NCI-H1694 (cell line): ENCODE data around the gene OS9.
"Not testable (repeated sequence)": the region's sequence is repeated elsewhere in the genome, so short reads cannot be mapped to it uniquely, and the experiment has no call there.

ENCODE experiments used
- DNase-seq: peaks from one replicate; lab custom pipeline; 2025; lab: John Stamatoyannopoulos, UW

OS9 gene

GRCh38 chr12:57694459-57695019 is 607 bp downstream of the OS9 start:
- DNase-seq, result peak; percentile 3

DNA sequence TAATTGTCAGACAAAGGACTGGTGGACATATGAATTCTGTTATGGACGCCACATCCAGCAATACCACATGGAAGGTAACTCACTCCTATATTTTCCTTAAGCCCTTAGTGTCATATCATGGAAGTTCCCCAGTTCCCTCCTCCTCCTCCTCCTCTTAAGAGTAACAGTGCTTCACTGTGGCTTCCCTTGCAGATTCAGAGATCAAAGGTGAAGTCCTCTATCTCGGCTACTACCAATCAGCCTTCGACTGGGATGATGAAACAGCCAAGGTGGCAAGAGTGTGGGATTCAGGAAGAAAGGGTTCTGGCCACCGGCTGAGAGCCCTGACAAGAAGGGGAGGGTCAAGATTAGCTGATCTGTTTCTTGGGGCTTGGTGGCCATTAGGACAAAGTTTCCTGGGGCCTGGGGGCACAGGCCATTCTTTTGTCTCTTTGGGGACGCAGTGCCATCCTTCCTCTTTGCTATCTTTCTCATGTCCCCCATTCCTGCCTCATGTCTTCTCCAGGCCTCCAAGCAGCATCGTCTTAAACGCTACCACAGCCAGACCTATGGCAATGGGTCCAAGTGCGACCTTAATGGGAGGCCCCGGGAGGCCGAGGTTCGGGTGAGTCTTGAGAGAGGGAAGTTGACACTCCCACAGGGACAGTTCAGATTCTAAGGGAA is 2.0 kb downstream of the OS9 start:
- no peak for DNase-seq

DNA sequence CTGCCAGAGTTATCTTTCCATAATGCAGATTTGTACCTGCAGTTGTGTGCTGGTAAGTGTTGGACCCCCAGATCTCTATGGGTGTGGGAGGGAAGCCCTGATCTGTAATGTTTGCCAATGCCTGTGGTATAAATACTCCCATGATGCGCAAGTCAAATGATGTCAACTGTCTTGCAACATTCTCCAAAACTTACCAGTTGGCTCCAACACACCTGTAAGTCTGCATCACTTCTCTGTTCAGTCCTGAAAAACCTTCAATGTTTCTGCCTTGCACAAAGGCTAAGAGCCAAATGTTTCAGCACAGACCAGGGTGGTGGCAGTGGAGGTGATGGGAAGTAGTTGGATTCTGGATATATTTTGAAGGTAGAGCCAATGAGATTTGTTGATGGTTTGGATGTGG is 3.1 kb downstream of the OS9 start:
- no peak for DNase-seq

DNA sequence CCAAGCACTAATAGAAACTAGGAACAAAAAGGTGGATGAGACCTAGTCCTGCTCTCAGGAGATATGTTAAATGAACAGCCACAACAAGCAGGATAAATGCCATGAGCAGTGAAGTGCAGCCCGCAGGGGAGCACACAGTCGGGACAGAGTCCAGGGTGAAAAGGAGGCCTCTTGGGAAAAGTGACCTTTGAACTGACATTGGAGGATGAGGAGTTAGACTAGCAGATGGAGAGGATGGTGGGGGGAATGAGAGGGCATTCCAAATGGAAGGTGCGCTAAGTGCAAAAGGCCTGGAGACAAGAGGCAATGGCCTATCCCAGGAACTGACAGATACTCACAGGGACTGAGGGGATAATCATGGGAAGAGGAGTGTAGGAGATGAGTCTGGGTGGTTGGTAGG is 4.5 kb downstream of the OS9 start:
- no peak for DNase-seq

DNA sequence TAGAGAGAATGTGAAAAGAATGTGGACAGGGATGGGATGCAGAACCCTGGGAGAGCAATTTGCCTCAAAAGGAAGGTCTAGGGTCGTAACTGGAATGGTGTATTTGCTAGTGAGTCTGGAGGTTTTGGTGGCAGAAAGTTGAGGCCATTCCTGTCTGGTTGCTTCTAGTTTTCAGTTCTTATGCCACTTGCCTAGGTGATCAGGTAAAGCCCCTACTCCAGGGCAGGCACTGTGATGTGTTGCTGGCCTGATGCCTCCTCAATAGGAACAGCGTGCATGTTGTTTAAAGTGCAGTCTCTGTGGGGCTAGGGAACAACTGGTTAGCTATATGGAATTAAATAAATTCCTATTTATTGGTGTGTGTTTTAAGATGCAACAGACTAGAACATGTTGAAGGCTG is 6.4 kb downstream of the OS9 start:
- DNase-seq, result peak; percentile 11

GRCh38 chr12:57707250-57707649 is 13.3 kb downstream of the OS9 start:
- DNase-seq, result no peak

GRCh38 chr12:57708296-57708695 is 14.4 kb downstream of the OS9 start:
- no peak for DNase-seq

- DNase-seq, result peak; percentile 53
Measured at GRCh38 chr12:57712701-57713100, 18.8 kb downstream of the OS9 start.

GRCh38 chr12:57713209-57713608 is 19.3 kb downstream of the OS9 start:
- no peak for DNase-seq

GRCh38 chr12:57715036-57715748 is 21.3 kb downstream of the OS9 start:
- not testable (repeated sequence) for DNase-seq

- DNase-seq, result no peak
Measured at GRCh38 chr12:57715786-57716185, 21.9 kb downstream of the OS9 start.

DNA sequence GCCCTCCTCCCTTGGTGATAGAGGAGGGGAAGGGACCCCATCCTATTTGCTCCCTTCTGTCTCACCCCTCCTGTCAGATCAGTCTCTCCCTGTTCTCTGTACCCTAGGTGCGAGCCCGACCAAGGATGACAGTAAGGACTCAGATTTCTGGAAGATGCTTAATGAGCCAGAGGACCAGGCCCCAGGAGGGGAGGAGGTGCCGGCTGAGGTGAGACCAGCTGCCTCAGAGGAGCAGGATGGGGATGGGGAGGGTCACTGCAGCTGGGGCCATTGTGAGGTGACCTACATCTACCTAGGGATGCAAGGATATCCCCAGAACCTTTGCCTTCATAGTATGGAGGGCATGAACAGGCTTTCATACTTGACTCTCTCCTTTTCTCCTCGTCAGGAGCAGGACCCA is 22.4 kb downstream of the OS9 start:
- no peak for DNase-seq

GRCh38 chr12:57717131-57717530 is 23.2 kb downstream of the OS9 start:
- no peak for DNase-seq

DNA sequence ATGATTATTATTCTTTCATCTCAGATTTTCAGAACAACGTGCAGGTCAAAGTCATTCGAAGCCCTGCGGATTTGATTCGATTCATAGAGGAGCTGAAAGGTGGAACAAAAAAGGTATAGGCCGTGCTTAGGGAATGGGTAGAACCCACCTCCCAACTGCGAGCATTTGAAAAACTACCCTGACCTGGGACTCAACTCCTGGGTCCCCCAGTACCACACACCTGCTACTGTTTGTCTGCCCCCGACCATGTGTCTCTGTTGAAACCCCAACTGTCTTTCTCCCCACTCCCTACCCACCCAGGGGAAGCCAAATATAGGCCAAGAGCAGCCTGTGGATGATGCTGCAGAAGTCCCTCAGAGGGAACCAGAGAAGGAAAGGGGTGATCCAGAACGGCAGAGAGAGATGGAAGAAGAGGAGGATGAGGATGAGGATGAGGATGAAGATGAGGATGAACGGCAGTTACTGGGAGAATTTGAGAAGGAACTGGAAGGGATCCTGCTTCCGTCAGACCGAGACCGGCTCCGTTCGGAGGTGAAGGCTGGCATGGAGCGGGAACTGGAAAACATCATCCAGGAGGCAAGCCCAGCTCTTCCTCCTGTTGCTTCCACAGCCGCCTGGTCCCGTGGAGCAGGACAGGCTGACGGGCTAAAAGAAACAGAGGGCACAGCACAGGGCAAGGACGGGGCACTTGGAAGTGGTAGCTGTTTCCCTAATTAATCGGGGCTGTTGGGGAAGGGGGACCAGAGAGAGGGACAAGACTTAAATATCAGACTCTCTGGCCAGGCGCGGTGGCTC is 24.1 kb downstream of the OS9 start:
- DNase-seq, result no peak

- DNase-seq, result no peak
Measured at GRCh38 chr12:57718641-57719528, 25.0 kb downstream of the OS9 start.

GRCh38 chr12:57719777-57720605 is 26.1 kb downstream of the OS9 start:
- DNase-seq, result no peak

- no peak for DNase-seq
Measured at GRCh38 chr12:57720606-57721595, 27.0 kb downstream of the OS9 start.

GRCh38 chr12:57721846-57722608 is 28.1 kb downstream of the OS9 start:
- not testable (repeated sequence) for DNase-seq
